Midbrain (tissue), 1 donor: ENCODE data around the gene PTPRN2.
"Not testable (repeated sequence)": the region's sequence is repeated elsewhere in the genome, so short reads cannot be mapped to it uniquely, and the experiment has no call there.

ENCODE experiments used
- DNase-seq: peaks from one replicate; lab custom pipeline; 2025; lab: John Stamatoyannopoulos, UW

The PTPRN2 gene

DNA sequence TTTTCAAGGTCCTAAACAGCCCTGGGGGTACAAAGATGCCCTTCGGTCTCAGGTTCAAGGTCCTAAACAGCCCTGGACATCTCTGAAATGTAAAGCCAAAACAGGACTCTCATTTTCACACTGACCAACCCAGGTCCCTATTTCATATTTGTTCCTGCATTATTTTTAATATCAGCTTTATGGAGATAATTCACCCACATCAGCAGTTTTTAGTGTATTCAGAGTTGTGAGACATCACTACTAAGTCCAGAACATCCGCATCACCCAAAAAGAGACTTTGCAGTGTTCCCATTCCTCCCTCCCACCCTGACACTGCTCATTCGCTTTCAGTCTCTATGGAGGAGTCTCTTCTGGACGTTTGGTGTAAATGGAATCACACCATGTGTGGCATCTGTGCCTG is 420.2 kb downstream of the PTPRN2 start:
- DNase-seq: no peak

DNA sequence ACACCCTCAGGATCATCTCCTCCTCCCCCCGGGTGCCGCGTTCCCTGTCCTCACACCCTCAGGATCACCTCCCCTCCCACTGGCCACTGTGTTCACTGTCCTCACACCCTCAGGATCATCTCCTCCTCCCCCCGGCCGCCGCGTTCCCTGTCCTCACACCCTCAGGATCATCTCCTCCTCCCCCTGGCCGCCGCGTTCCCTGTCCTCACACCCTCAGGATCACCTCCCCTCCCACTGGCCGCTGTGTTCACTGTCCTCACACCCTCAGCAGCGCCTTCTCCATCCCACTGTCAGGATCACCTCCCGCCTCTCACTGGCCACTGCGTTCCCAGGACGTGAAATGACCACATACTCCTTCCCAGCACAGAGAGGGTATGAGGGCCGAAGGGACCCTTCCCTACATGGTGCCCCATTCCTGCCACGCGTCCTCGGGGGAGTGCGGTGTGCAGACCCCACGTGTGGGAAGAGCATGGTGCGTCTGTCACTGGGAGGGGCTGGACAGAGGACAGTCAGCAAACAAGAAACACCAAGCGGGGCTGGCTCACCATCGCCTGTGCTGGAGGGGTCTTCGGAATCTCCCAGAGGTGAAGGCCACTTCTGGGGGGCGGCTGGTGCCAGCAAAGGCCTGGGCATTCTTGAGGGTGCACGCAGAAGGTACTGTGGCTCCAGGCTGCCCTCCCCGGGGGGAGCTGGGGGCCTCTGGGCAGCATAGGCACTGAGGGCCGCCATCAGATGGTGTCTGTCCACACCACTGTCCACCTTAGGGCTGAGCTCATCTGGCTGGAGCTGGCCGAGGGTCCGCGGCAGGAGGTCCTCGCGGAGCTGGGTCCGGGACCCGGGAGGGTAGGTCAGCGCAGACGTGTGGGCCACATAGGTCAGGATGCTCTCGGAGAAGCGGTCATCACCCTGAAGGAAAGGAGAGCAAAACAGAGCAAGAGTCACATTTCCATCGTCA is 421.0 kb downstream of the PTPRN2 start:
- no peak for DNase-seq

DNA sequence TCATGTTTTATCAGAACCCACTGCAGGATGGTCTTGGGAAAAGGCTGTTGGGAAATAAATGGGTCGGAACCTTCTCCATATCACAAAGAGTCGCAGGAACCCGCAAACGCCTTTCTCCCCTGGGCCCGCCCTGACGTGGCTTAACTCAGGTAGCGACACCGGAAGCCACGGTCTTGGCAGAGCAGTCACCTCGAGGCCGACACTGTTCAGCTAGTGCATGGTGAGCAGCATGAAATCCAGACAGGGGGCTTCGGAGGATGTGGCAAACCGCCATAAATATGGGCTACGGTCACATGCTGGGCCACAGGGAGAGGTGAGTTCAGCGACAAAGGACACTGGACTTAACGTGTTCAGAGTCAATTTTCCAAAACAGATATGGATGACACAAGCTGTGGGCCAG is 421.9 kb downstream of the PTPRN2 start:
- DNase-seq: no peak

GRCh38 chr7:158164101-158165095 is 423.2 kb downstream of the PTPRN2 start:
- DNase-seq: no peak

DNA sequence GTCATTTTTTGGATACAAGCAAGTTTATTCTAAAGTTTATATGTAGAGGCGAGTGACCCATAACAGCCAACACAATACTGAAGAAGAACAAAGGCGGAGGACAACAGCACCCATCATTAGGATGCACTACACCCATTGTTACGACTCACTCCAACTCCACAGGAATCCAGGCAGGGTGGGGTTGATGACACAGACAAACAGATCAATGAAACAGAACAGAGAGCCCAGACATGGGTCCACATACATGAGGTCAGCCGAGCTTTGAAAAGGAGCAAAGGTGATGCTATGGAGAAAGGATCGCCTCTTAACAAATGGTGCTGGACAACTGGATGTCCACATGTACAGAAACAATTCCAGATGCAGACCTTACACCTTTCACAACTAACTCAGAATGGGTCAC is 426.4 kb downstream of the PTPRN2 start:
- DNase-seq: no peak

- no peak for DNase-seq
Measured at GRCh38 chr7:158160199-158160598, 427.4 kb downstream of the PTPRN2 start.

GRCh38 chr7:158157460-158157859 is 430.2 kb downstream of the PTPRN2 start:
- no peak for DNase-seq

- DNase-seq: not testable (repeated sequence)
Measured at GRCh38 chr7:158151273-158151672, 436.4 kb downstream of the PTPRN2 start.

DNA sequence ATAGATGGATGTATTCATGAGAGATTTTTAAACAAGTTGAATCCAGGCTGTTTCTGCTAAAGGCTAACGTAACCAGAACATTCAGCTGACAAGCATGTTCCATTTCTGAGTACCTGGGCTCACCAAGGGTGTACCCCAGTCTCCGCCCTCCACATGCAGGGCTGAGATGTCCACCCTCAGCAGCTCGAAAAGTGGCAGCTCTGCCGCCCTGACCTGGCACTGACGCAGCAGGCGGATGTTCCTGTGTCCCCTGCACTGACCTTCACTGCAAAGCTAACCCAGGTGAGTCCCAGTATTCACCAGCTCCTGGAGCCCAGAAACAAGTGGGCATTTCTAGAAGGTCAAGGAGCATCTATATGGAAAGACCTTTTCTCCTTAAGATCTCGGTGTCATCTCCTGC is 437.4 kb downstream of the PTPRN2 start:
- DNase-seq: no peak

GRCh38 chr7:158147431-158147830 is 440.2 kb downstream of the PTPRN2 start:
- DNase-seq: not testable (repeated sequence)

DNA sequence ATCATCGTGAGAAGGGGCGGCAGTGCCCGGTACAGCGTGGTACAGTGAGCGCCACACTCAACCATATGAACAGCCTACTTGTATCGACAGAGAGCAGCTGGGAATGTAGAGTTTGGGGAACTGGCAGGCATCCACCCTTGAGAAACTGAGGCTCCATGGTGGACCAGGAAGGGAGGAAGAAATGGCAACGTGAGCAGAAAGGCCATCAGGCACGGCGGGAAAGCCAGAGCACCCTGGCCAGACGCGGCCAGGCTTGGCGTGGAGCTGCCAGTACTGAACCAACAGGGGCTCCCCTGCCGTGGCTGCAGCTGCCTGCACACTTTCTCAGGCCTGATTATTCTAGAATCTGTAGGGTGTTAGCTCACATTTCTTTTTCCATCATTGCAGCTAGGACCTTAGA is 442.3 kb downstream of the PTPRN2 start:
- DNase-seq: no peak

DNA sequence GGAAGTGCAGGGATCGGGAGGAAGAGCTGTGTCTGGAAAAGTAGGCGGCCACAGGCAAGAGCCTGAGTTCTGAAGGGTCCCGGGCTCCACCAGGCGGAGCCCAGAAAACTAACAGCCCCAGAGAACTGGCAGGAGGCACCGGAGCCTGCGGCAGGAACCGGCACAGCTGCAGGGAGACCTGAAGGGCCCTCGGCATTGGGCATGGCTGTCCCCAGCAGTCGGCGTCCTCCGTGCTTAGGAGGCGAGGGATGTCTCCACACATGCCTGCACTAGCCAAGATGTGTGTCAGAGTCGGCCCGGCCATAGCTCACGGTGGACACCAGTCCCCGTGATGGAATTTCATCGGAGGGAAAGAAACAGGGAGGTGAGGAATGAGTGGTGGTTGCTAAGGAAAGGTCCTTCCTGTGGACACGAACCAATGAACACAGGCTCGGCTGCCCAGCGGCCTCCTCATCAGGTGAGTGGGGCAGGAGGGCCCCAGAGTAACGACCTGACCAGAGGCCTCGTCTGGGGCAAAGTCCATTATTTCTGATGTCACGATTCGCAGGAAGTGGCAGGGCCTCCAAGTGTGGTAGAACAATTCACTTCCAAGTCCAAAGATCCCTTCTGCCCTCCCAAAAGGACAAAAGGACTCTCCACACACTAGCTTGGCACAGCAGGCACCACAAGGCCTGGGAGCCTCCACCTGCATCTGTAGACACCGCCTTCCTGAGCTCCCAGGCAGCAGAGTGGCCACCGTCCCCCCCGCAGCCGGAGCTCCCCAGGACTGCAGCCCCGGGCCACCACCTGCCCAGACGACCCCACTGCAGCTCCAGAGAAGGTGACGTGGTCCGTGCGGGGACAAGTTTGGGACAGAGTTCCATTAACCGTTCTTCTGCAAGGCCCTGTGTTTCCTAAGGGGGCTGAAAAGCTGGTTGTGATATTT is 444.2 kb downstream of the PTPRN2 start:
- no peak for DNase-seq

DNA sequence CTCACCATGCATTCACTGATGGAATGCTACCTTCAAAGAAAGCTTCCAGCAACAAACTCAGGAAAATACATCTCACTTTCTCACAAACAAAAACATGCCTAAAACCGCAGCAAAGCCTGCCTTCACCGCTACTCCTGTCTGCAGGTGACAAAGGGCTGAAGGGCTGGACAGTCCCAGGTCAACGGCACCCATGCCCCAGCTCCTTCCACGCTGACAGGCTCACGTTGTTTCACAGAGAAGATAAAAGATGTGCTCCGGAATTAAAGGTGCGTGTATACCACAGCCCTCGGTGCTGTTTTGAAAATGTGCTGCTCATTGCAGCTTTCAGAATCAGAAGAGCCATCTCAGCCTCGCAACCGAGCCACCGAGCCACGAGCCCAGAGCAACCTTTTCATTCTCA is 445.0 kb downstream of the PTPRN2 start:
- no peak for DNase-seq

GRCh38 chr7:158141806-158142518 is 445.7 kb downstream of the PTPRN2 start:
- no peak for DNase-seq

GRCh38 chr7:158141221-158141582 is 446.4 kb downstream of the PTPRN2 start:
- DNase-seq: no peak

- no peak for DNase-seq
Measured at GRCh38 chr7:158140538-158141220, 446.9 kb downstream of the PTPRN2 start.

- no peak for DNase-seq
Measured at GRCh38 chr7:158139499-158139898, 448.1 kb downstream of the PTPRN2 start.

DNA sequence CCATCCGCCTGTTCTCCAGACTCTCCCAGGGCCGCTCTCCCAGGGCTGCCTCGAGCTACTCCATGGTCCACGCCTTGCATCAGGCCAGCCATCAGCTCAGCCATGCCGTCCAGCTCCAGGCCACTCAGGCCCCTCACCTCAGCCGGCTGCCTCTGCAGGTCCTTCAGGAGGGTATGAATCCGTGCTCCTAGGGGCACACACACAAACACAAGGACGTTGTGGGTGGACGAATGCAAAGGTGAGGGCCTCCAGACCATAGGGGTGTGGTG is 449.4 kb downstream of the PTPRN2 start:
- no peak for DNase-seq

DNA sequence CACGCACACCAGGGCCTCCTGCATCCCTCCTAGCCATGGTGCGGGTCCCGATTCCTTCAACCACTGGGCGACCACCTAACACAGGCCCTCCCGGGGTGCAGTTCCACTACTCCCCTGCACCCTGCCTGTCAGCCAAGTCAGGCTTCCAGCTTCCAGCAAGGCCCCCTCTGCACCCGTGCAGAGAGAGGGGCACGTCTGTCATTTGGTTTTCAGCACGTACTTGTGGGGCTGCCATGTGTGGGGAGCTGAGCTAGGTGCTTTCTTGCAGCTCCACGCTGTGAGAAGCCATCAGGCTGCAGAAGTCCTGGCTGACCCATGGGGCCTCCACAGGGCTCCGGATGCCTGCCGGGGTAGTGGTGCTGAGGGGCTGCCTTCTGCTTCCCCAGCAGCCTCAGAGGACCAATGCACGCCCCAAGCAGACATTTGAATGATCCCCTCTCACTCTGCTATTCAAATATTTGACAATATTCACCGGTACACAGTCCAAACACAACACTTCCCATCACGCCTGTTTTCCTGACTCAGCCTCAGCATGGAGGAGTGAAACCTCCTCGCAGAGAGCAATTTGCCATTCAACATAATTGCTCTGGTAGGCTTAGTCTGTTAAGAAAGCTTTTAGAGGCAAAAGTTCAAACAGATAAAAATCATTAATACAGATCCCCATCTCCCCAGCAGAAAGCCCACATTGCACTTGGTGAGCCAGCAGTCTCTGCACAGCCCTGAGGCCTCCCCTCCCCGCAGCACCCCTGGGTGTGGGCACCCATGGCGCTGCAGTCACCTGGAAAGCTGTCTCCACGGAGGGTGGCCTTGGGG is 449.9 kb downstream of the PTPRN2 start:
- DNase-seq: no peak

DNA sequence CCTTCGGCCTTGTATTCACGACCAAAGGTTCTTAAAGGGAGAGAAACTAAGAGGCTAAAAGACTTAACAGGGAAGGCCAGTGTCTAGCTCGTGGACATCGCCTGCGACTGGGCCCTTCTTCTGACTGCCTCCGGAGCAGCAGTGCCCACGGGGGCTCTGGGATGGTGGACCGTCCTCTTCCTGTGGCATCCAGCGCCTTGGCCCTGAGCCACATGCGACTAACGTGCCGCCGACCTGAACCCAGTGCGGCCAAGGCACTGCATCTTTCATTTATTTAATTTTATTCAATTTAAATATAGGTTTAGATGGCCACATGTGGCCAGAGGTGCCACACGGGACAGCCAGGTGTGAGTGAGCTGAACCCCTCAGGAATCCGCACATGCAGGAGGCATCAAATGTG is 451.7 kb downstream of the PTPRN2 start:
- DNase-seq: no peak
